Peyer's patch (tissue), 4 donors: ENCODE data around the gene LIPE. TPM values are rescaled to one million over a fixed set of nuclear protein-coding genes. Genes with fewer than 3 reads are reported as not detected.

Source experiments
- DNase-seq, 3 donors: peaks; one replicate each; pipeline ENCODE4 v3.0.0-alpha.2; 2017 to 2019
- H3K27ac ChIP-seq, 4 donors: fragments of 200-600 bp; sonication (generic); one replicate each; pipeline ENCODE4 v1.5.1; 2016 to 2019
- H3K27me3 ChIP-seq, 2 donors: fragments of 200-600 bp; sonication (generic); one replicate each; pipeline ENCODE4 v1.5.1; 2019
- H3K36me3 ChIP-seq, 3 donors: fragments of 200-600 bp; sonication (generic); one replicate each; pipeline ENCODE4 v1.5.1; 2016 to 2019
- H3K4me1 ChIP-seq, 4 donors: fragments of 200-600 bp; sonication (generic); one replicate each; pipeline ENCODE4 v1.5.1; 2016 to 2019
- H3K4me3 ChIP-seq, 4 donors: fragments of 200-600 bp; sonication (generic); 1 replicate in 3 of 4; 2 replicates in 1 of 4; pipeline ENCODE4 v1.5.1; 2016 to 2019; ENCODE audit warnings: mild to moderate bottlenecking in 1 of 4
- H3K9me3 ChIP-seq, 4 donors: fragments of 200-600 bp; sonication (generic); one replicate each; pipeline ENCODE4 v1.5.1; 2016 to 2019; ENCODE audit warnings: mild to moderate bottlenecking in 1 of 4
- CTCF ChIP-seq, 6 experiments: fragments of 450-650 bp in 4 of 6; fragments of 200-600 bp in 2 of 6; sonication (generic) in 1 of 6; IDR thresholded peaks; one replicate each; pipeline ENCODE4 v1.5.1; 2017 to 2019; ENCODE audit warnings: antibody characterized with exemption in 6 of 6, mild to moderate bottlenecking in 3 of 6, moderate library complexity in 1 of 6
- POLR2A ChIP-seq, 2 donors: fragments of 450-650 bp; IDR thresholded peaks; one replicate each; pipeline ENCODE4 v1.5.1; 2017; ENCODE audit warnings: antibody characterized with exemption in 2 of 2, mild to moderate bottlenecking in 2 of 2, moderate library complexity in 2 of 2
- total RNA-seq, 4 donors: library from RNA; depleted of rRNA; stranded (reverse); fragments of >200 nt; gene quantifications; one replicate each; pipeline ENCODE4 v1.1.0, GENCODE V29; 2016

The LIPE gene
- total RNA-seq, 4 donors from 2014 or later: 28.9 to 46.6 (median 34.8) TPM

- peak overlapping the region; percentile 32 to 60 (median 46) for H3K4me3 ChIP-seq
- H3K27ac ChIP-seq: peak overlapping the region in 2 of 4 donors; percentile 73 to 77
- peaks cover 0 to 11% (median 0%) of the 10 kb centered on the region in 4 donors for H3K4me1 ChIP-seq
- TF ChIP-seq CTCF (IDR thresholded peaks at IDR 0.05): peak; percentile 25 to 73 (median 58)
- no peak for TF ChIP-seq POLR2A (IDR thresholded peaks at IDR 0.05)
- no peaks in the 10 kb centered on the region for H3K9me3 ChIP-seq
- DNase-seq: peak; percentile 79 to 90 (median 86)
- H3K36me3 ChIP-seq: no peaks in the 10 kb centered on the region
- peaks cover 0 to 4% of the 10 kb centered on the region in 2 donors for H3K27me3 ChIP-seq
Observed at GRCh38 chr19:42386974-42387707, 40.0 kb downstream of the LIPE start.

GRCh38 chr19:42380155-42380554 is 47.0 kb downstream of the LIPE start:
- TF ChIP-seq CTCF (IDR thresholded peaks at IDR 0.05): no peak
- TF ChIP-seq POLR2A (IDR thresholded peaks at IDR 0.05): no peak
- Histone ChIP-seq H3K36me3 (peaks cover 0 to 8% (median 0%) of the 10 kb centered on the region in 3 donors), H3K9me3 (no peaks in the 10 kb centered on the region)

GRCh38 chr19:42378225-42379215 is 48.7 kb downstream of the LIPE start:
- H3K27me3 ChIP-seq: no peaks in the 10 kb centered on the region
- TF ChIP-seq POLR2A (IDR thresholded peaks at IDR 0.05) (peak in 1 of 2 donors; percentile 10), CTCF (IDR thresholded peaks at IDR 0.05) (no peak)
- no peak overlapping the region for H3K4me3 ChIP-seq
- no peaks in the 10 kb centered on the region for H3K9me3 ChIP-seq
- H3K4me1 ChIP-seq: no peaks in the 10 kb centered on the region
- no peak for DNase-seq
- no peak overlapping the region for H3K27ac ChIP-seq
- peaks cover 0 to 8% (median 0%) of the 10 kb centered on the region in 3 donors for H3K36me3 ChIP-seq

More at GRCh38 chr19:42380155-42380554, 47.0 kb downstream of the LIPE start:
- H3K27me3 ChIP-seq: no peaks in the 10 kb centered on the region
- H3K4me3 ChIP-seq: no peak overlapping the region
- no peak for DNase-seq
- H3K4me1 ChIP-seq: no peaks in the 10 kb centered on the region
- no peak overlapping the region for H3K27ac ChIP-seq

- TF ChIP-seq CTCF (IDR thresholded peaks at IDR 0.05) (no peak), POLR2A (IDR thresholded peaks at IDR 0.05) (no peak)
- H3K4me1 ChIP-seq: no peaks in the 10 kb centered on the region
- H3K36me3 ChIP-seq: peaks cover 0 to 11% (median 0%) of the 10 kb centered on the region in 3 donors
- H3K9me3 ChIP-seq: no peaks in the 10 kb centered on the region
- H3K27me3 ChIP-seq: no peaks in the 10 kb centered on the region
- no peak overlapping the region for H3K27ac ChIP-seq
- H3K4me3 ChIP-seq: no peak overlapping the region
- no peak for DNase-seq
Observed at GRCh38 chr19:42376177-42376555, 51.0 kb downstream of the LIPE start.

GRCh38 chr19:42375415-42376176 is 51.6 kb downstream of the LIPE start:
- no peaks in the 10 kb centered on the region for H3K9me3 ChIP-seq
- peaks cover 0 to 11% (median 0%) of the 10 kb centered on the region in 3 donors for H3K36me3 ChIP-seq
- no peak overlapping the region for H3K4me3 ChIP-seq
- DNase-seq: no peak
- no peaks in the 10 kb centered on the region for H3K27me3 ChIP-seq
- no peaks in the 10 kb centered on the region for H3K4me1 ChIP-seq
- TF ChIP-seq POLR2A (IDR thresholded peaks at IDR 0.05) (no peak), CTCF (IDR thresholded peaks at IDR 0.05) (no peak)
- H3K27ac ChIP-seq: no peak overlapping the region
